HG03060 (cell line): ENCODE data around the gene EEF1AKMT4.

Source experiments
- ATAC-seq: cut with Tn5 transposase; IDR thresholded peaks from one replicate; pipeline ENCODE4 v1.9.1; 2021; ENCODE audit warnings: low read depth, moderate number of reproducible peaks; ENCODE audit not compliant: unreplicated experiment

EEF1AKMT4 gene

DNA sequence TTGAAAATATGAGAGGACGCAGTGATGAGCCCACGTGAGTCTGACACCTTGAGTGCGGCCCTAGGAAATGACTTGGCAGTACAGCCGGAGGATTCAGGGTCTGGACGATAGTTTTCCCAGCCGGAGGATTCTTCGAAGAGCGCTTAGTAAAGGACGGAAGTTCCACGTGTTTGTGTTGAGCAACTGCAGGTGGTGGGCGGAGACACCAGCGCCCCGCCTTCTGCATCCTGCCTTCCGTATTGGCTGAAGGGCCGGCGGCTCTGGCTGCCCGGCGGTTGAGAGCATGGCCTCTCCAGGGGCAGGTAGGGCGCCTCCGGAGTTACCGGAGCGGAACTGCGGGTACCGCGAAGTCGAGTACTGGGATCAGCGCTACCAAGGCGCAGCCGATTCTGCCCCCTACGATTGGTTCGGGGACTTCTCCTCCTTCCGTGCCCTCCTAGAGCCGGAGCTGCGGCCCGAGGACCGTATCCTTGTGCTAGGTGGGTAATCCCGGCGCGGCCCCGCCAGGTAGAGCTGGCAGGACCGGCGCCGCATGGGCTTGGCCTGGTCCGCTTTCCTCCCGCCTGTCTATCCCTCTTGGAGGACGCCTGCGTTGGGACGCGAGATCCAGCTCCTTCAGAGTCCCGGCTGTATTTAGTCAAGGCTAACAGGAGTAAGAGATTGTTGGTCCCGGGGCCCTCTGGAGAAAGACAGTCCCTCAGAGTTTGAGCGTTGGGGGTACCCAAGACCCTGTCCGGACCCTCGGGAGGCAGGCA is at the start of gene EEF1AKMT4:
TSS of gene EEF1AKMT4 (plus strand) at position 261 of the 755 bp plus-strand sequence. CDS start at position 284, 23 bp downstream.
- ATAC-seq: peak; percentile 78

DNA sequence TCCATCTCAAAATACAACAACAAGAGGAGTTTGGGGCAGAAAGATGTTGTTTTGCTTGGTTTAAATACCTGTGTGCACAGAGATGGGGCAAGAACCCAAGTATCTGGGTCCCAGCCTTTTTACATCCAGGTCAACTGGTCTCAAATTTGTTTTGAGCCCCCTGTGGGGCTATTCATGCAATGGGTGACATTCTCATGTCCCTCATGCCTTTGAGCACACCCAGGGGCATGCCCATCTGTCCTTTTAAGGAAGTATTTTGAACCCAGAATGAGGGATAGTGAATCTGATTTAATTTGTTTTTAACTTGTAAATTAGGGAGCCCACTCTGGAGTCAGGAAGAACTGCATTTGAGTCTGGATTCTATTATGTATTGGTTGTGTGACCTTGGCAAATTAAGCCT is 48.6 kb upstream of the EEF1AKMT4 start:
- ATAC-seq: no peak

DNA sequence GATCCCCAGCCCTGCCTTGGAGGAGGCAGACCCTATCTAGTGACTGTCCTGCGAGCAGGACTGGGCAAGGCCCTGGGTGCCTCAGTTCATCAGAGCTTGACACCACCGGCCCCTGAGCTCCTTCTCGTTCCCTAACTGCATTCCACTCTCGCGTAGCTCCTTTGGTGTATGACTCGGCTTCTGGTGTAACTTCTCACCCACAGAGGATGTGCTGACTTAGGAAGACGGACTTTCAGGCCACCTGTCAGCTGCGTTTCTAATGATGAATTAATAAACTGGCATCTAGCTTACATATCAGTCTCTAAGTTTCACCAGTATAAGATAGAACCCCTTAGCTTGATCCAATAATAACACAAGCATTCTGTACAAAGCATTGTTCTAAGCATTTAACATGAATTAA is 45.9 kb upstream of the EEF1AKMT4 start:
- no peak for ATAC-seq

GRCh38 chr3:184209146-184209923 is 40.1 kb upstream of the EEF1AKMT4 start:
- no peak for ATAC-seq

GRCh38 chr3:184211297-184211696 is 38.2 kb upstream of the EEF1AKMT4 start:
- ATAC-seq: no peak

GRCh38 chr3:184211718-184212117 is 37.8 kb upstream of the EEF1AKMT4 start:
- no peak for ATAC-seq

DNA sequence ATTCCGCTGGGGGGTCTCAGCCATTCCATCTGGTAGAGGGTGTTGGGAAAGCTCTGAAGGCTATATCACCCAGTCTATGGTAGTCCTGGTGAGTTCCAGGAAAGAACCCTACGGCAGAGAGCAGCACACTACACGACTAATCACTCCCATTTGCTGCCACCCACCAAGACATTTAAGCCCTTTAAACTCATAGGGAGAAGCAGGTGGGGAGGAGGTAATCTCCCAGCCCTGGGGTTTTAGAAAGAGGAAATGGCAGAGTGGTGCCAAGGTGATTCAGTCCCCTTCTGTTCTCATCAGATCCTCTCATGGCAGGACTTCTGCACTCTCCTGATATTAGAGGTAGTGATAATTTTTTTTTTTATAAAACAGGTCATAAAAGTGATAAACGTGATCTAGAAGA is 30.7 kb upstream of the EEF1AKMT4 start:
- ATAC-seq: no peak

GRCh38 chr3:184222521-184222920 is 27.0 kb upstream of the EEF1AKMT4 start:
- no peak for ATAC-seq

- ATAC-seq: no peak
Observed at GRCh38 chr3:184223946-184224345, 25.5 kb upstream of the EEF1AKMT4 start.

GRCh38 chr3:184227481-184227935 is 22.0 kb upstream of the EEF1AKMT4 start:
- ATAC-seq: no peak

GRCh38 chr3:184228376-184229137 is 20.9 kb upstream of the EEF1AKMT4 start:
- no peak for ATAC-seq

- no peak for ATAC-seq
Observed at GRCh38 chr3:184229394-184230080, 19.9 kb upstream of the EEF1AKMT4 start, which contains the start of gene VWA5B2. TSS of gene VWA5B2 (plus strand) at chr3:184229585. CDS start at chr3:184230529, 944 bp downstream.

GRCh38 chr3:184230081-184230602 is 19.3 kb upstream of the EEF1AKMT4 start:
- no peak for ATAC-seq

GRCh38 chr3:184230603-184231528 is 18.6 kb upstream of the EEF1AKMT4 start:
- no peak for ATAC-seq

DNA sequence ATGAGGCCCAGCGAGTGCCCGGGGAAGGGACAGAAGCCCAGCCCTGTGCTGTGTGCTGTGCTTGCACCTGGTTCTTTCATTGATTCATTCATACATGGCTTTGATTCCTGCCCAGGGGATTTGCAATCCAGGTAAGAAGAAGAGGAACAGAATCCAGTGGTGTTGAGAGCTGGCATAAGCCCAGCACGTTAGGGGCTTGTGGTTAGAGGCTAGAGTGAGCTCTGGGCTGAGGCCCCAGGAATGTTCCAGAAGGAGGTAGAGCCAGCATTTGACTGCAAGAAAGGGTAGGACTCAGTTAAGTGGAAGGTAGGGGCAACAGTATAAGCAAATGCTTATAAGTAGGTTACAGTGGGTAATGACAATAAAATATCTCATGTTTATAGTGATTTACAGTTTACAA is 17.8 kb upstream of the EEF1AKMT4 start:
- ATAC-seq: no peak

DNA sequence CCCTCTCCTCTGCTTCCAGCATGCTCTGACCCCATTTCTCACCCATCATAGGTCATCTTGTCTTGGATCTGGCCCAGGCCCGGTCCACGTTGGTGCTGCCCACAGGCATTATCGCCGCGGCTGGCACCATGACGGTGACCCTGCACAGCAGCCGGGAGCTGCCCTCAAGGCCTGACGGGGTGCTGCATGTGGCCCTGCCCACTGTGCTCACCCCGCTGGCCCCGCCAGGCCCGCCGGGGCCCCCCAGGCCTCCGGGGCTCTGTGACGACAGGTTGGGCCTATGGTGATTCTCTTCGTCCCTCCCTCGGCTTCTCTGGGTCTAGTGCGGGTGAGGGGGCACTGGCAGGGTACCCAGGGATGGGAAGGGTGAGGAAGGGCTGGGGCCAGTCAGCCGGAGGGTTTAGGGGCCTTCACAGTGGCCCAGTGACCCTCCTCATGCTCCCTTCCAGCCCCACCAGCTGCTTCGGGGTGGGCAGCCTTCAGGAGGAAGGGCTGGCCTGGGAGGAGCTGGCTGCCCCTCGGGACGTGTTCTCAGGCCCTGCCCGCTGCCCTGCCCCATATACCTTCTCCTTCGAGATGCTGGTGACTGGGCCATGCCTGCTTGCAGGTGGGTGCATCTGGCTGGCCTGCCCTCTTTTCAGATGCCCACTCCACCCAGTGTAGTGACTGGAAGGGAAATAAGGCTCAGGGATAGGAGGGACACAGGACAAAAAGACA is 16.2 kb upstream of the EEF1AKMT4 start:
- ATAC-seq: no peak

GRCh38 chr3:184234224-184234623 is 15.2 kb upstream of the EEF1AKMT4 start:
- no peak for ATAC-seq

GRCh38 chr3:184234671-184235380 is 14.6 kb upstream of the EEF1AKMT4 start:
- ATAC-seq: no peak
